NCI-H748 treated with DMSO at 0.1 percent for 48 hours (cell line): Measurements from ENCODE around the gene CDK8.

Experiments used
- DNase-seq: peaks from one replicate; lab custom pipeline; 2025; lab: John Stamatoyannopoulos, UW

The CDK8 gene

GRCh38 chr13:26445092-26445491 is 191.2 kb downstream of the CDK8 start:
- no peak for DNase-seq

GRCh38 chr13:26446751-26447150 is 192.8 kb downstream of the CDK8 start:
- DNase-seq = no peak

GRCh38 chr13:26448032-26448431 is 194.1 kb downstream of the CDK8 start:
- DNase-seq = no peak

GRCh38 chr13:26449063-26449848 is 195.3 kb downstream of the CDK8 start:
- no peak for DNase-seq
